D721Med (cell line): ENCODE measurements around the gene GLT6D1.

Source experiments
- DNase-seq: peaks from one replicate; pipeline ENCODE4 v3.0.0; 2011; ENCODE audit warnings: low spot score; ENCODE audit not compliant: insufficient read length
- FAIRE-seq: peaks from 2 replicates; lab custom pipeline; 2011; peaks lifted over from hg19 to GRCh38; lab: Jason Lieb, UNC
- TF ChIP-seq, protein P1 (sequence below): IDR thresholded peaks from 2 replicates; pipeline ENCODE4 v1.5.1; 2012; ENCODE audit warnings: mild to moderate bottlenecking, control low read depth; ENCODE audit not compliant: insufficient read depth; ENCODE audit errors: missing control alignments

GLT6D1 gene

GRCh38 chr9:135612437-135612836 lies 26.9 kb downstream of the GLT6D1 start:
- DNase-seq (no peak), FAIRE-seq (no peak)
- TF ChIP-seq, protein P1, sequence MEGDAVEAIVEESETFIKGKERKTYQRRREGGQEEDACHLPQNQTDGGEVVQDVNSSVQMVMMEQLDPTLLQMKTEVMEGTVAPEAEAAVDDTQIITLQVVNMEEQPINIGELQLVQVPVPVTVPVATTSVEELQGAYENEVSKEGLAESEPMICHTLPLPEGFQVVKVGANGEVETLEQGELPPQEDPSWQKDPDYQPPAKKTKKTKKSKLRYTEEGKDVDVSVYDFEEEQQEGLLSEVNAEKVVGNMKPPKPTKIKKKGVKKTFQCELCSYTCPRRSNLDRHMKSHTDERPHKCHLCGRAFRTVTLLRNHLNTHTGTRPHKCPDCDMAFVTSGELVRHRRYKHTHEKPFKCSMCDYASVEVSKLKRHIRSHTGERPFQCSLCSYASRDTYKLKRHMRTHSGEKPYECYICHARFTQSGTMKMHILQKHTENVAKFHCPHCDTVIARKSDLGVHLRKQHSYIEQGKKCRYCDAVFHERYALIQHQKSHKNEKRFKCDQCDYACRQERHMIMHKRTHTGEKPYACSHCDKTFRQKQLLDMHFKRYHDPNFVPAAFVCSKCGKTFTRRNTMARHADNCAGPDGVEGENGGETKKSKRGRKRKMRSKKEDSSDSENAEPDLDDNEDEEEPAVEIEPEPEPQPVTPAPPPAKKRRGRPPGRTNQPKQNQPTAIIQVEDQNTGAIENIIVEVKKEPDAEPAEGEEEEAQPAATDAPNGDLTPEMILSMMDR, result no peak

- DNase-seq (no peak), FAIRE-seq (no peak)
- TF ChIP-seq, protein P1, result no peak
Observed at GRCh38 chr9:135611875-135612209, 27.5 kb downstream of the GLT6D1 start.

- FAIRE-seq (no peak), DNase-seq (no peak)
- TF ChIP-seq, protein P1, result no peak
Observed at GRCh38 chr9:135611142-135611874, 28.0 kb downstream of the GLT6D1 start.

DNA sequence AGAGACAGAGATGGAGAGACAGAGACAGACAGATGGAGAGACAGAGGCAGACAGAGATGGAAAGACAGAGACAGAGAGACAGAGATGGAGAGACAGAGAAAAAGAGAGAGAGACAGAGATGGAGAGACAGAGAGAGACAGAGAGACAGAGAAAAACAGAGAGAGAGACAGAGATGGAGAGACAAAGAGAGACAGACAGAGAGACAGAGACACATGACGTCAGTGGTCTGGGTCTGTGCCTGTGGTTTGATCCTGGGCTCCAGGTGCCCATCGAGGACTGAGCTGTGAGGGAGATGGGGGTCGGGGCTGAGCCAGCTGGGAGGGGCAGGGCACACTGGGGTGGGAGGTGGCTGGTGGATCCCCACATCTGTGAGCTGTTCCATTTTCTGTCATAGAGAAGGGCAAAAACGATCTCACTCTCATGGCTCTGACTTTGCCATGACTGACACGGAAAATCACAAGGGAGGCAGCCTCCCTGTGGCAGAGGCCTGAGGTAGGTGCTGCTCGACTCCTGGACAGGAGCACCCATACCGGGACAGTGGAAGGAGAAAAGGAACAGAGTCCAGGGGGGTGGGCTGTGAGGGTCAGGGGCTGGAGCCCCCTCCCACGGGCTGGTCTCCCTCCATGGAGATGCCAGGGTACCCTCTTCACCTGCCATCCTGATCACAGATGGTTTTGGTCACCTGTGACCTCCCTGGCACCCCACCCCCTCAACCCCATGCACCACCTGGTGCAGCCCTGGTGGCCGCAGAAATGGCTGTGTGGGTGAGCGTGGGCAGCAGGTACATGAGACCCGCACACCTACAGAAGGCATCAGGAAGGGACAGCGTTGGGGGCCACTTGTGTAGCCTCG lies 28.8 kb downstream of the GLT6D1 start:
- TF ChIP-seq, protein P1, result no peak
- FAIRE-seq, result no peak
- no peak for DNase-seq

- DNase-seq (no peak), FAIRE-seq (no peak)
- TF ChIP-seq, protein P1, result no peak
Observed at GRCh38 chr9:135609366-135609955, 29.9 kb downstream of the GLT6D1 start.

DNA sequence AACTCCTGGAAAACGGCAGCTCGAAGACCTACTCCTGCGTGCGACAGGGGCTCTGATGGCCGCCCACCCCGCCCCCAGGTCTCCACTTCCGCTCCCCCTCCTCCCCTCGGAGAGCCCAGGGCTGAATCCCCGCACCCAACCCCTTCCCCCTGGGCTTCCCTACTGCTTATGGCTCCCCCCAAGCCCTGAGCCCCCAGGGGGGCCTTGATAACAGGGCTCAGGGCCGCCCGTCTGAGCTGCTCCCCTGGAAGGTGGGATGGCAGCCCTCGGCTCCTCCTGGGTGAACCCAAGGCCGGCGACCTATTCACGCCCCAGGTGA lies 30.4 kb downstream of the GLT6D1 start:
- TF ChIP-seq, protein P1, result no peak
- FAIRE-seq (no peak), DNase-seq (no peak)
